Spleen (tissue), 3 donors: ENCODE data around the gene NIP7.

Source experiments
- POLR2A ChIP-seq, 3 donors: fragments of 450-650 bp; IDR thresholded peaks; one replicate each; pipeline ENCODE4 v1.5.1; 2017; ENCODE audit warnings: antibody characterized with exemption in 3 of 3, mild to moderate bottlenecking in 1 of 3
- POLR2AphosphoS5 ChIP-seq, 3 donors: sonication (generic); formaldehyde crosslinking; IDR thresholded peaks; one replicate each; pipeline ENCODE4 v1.5.1; 2017; ENCODE audit warnings: antibody characterized with exemption in 3 of 3

- TF ChIP-seq POLR2A (IDR thresholded peaks at IDR 0.05) (no peak), POLR2AphosphoS5 (IDR thresholded peaks at IDR 0.05) (no peak)
These were observed 46.2 kb upstream of the NIP7 start for GRCh38 chr16:69293401-69293800.
